PC-9 (cell line): ENCODE results near the gene TMEM132D.

Experiments
- EZH2 ChIP-seq: fragments of 200-600 bp; sonication (generic); IDR thresholded peaks from 2 replicates; pipeline ENCODE4 v1.8.0; 2017; ENCODE audit warnings: antibody characterized with exemption, low read depth
- TF ChIP-seq, protein P1 (sequence below): fragments of 200-600 bp; sonication (generic); conservative IDR thresholded peaks from 2 replicates; pipeline ENCODE4 v1.6.1; 2017; ENCODE audit warnings: mixed run types, antibody characterized with exemption, mild to moderate bottlenecking, moderate library complexity

DNA sequence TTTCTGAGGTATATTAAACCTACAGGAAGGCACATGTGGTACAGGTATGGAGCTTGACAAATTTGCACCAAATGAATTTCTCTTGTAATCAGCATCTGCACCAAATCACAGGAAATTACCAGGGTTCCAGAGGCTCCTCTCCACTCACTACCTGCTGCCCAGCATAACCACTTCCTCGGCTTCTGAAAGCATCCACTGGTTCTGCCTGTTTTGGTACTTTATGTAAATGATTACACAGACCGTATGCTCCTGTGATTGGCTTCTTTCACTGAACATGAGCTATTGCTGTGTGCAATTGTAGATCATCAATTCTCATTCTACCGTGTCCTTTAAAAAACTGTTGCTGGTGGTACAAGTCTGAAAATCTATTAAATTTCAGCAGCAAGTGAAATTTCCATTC, 522.1 kb downstream of the TMEM132D start:
- TF ChIP-seq, protein P1, sequence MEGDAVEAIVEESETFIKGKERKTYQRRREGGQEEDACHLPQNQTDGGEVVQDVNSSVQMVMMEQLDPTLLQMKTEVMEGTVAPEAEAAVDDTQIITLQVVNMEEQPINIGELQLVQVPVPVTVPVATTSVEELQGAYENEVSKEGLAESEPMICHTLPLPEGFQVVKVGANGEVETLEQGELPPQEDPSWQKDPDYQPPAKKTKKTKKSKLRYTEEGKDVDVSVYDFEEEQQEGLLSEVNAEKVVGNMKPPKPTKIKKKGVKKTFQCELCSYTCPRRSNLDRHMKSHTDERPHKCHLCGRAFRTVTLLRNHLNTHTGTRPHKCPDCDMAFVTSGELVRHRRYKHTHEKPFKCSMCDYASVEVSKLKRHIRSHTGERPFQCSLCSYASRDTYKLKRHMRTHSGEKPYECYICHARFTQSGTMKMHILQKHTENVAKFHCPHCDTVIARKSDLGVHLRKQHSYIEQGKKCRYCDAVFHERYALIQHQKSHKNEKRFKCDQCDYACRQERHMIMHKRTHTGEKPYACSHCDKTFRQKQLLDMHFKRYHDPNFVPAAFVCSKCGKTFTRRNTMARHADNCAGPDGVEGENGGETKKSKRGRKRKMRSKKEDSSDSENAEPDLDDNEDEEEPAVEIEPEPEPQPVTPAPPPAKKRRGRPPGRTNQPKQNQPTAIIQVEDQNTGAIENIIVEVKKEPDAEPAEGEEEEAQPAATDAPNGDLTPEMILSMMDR = no peak
- no peak for TF ChIP-seq EZH2
